Measurements from ENCODE around the gene HSD3B7.

The HSD3B7 gene

DNA sequence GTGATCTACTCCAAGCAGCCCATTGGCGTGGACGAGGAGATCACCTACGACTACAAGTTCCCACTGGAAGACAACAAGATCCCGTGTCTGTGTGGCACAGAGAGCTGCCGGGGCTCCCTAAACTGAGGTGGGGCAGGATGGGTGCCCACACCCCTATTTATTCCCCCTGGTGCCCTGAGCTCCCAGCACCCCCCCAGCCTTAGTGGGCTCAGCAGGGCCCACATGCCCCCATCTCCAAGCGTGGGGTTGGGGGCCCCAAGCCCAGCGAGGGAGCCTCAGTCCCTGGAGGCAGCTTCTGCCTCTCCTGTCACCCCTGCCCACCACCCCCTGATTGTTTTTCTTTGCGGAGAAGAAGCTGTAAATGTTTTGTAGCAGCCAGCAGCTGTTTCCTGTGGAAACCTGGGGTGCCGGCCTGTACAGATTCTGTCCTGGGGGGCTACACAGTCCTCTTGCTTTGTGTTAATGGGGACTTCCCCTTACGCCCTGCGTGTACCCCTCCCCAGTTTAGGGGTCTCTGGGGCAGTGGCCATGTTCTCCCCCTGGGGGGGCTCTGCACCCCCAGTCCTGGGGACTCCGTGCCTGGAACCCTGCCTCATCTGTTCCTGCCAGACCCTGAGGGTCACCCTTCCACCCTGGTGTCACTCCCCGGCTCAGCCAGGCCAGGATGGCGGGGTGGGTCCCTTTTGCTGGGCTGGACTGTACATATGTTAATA is 953 bp upstream of the HSD3B7 start:
- DNase-seq (ENCODE audit: low read depth) = no peak

DNA sequence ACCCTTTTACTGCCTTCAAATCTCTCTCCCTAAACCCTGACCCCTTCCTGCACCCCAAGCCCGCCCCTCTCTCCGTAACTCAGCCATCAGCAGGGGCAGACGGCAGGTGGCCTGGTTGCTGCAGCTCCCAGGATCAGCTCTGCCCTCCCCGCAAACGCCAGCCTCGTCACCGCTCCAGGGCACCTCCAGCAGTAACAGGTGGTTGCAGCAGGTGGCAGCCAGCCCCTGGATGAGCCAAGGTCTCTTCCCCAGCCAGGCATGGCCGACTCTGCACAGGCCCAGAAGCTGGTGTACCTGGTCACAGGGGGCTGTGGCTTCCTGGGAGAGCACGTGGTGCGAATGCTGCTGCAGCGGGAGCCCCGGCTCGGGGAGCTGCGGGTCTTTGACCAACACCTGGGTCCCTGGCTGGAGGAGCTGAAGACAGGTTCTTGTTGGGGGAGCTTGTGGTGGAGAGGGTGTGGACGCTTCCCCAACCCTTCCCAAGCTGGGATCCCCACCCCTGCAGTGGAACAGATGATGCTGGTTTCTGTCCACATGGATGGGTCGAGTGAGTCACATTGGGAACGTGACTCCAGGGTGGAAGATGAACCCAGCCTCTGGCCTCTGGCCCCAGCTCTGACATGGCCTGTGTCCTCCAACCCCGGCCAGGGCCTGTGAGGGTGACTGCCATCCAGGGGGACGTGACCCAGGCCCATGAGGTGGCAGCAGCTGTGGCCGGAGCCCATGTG is 558 bp downstream of the HSD3B7 start:
- DNase-seq (ENCODE audit: low read depth) = no peak

DNA sequence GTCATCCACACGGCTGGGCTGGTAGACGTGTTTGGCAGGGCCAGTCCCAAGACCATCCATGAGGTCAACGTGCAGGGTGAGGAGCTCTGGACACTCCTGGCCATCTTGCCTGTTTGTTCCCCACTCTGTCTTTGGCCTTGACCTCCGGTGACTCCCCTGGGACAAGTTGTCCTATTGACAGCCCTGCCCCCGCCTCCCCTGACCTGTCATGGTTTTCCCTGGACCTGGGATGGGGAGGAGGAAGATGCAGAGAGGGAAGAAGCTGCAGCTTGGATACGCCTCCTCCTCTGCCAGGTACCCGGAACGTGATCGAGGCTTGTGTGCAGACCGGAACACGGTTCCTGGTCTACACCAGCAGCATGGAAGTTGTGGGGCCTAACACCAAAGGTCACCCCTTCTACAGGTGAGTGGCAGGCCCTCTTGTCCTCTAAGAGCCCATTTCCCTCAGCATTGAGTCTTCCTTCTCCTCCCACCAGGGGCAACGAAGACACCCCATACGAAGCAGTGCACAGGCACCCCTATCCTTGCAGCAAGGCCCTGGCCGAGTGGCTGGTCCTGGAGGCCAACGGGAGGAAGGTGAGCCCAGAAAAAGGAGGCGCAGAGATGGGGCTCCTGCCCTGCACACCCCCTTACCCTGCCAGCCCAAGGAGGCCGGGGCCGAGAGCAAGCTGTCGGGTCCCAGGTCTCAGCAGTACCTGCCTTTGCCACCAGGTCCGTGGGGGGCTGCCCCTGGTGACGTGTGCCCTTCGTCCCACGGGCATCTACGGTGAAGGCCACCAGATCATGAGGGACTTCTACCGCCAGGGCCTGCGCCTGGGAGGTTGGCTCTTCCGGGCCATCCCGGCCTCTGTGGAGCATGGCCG is 1.4 kb downstream of the HSD3B7 start:
- DNase-seq (ENCODE audit: low read depth) = no peak

DNA sequence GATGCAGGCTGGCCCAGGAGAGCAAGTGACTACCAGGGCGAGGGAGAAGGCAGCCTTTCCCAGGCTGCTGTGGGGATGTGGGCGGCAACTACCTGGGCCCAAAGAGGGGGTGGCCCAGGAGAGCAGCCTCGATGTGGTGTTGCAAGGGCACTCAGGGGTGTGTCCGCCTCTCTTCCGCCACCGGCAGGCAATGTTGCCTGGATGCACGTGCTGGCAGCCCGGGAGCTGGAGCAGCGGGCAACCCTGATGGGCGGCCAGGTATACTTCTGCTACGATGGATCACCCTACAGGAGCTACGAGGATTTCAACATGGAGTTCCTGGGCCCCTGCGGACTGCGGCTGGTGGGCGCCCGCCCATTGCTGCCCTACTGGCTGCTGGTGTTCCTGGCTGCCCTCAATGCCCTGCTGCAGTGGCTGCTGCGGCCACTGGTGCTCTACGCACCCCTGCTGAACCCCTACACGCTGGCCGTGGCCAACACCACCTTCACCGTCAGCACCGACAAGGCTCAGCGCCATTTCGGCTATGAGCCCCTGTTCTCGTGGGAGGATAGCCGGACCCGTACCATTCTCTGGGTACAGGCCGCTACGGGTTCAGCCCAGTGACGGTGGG is 2.7 kb downstream of the HSD3B7 start:
- no peak for DNase-seq (ENCODE audit: low read depth)

DNA sequence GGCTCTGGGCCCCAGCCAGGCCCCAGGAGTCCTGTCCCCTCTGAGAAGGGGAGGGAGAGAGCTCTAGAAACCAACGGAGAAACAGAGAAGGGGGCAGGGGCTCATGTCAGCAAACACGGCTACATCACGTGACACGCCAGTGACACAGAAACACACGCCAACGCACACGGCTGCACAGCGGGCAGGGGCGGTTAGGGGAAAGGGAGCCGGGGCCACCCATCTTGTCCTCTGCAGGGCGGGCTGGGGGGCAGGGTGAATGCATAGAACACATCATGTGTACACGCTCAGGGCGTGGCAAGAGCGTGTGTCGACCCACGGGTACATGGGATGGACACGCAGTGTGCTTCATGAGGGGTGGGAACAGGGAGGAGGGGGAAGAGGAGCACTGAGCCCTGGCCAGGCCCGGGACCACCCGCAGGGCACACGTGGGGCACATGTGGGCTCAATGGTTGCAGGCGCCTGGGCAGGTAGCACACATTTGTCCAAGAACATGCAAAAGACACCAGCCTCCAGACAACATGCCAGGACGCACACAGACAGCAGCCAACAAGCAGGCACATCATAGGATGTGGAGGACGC is 4.6 kb downstream of the HSD3B7 start:
- no peak for DNase-seq (ENCODE audit: low read depth)

DNA sequence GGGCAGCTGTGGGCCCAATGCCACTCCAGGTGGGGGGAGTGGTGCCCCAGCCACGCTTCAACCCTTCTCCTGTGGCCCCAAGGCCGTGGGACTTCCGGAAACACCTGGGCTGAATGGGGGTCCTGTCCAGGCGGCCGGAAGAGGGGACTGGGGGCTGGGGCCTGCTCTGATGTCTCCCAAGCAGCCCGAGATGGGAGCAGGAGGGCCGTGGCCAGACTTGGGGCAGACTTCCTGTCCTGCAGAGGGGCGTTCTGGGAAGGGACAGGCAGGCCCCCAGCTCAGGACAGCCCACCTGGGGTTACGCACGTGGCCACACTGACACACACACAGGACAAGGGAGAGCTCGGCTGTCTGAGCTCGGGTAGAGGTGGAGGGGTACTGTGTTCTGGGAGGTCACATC is 5.1 kb downstream of the HSD3B7 start:
- DNase-seq (ENCODE audit: low read depth) = no peak

DNA sequence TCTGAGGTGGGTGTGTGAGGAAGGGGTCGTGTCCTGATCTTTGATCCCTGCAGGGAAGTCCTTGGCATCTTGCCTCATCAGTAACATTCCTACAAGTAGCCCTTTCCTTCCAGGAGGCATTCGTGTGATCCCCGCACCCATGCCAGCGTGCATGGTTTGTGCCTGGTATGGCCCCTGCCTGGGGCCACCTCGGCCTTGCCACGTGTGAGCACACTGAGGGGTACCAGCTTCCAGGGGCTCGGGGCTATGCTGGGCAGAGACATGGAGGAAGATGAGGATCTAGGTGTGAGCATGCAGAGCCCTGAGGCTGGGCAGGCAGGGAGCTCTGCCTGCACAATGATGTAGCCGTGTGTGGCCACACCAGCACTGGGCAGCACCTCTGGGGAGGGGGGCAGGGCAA is 6.0 kb downstream of the HSD3B7 start:
- no peak for DNase-seq (ENCODE audit: low read depth)

DNA sequence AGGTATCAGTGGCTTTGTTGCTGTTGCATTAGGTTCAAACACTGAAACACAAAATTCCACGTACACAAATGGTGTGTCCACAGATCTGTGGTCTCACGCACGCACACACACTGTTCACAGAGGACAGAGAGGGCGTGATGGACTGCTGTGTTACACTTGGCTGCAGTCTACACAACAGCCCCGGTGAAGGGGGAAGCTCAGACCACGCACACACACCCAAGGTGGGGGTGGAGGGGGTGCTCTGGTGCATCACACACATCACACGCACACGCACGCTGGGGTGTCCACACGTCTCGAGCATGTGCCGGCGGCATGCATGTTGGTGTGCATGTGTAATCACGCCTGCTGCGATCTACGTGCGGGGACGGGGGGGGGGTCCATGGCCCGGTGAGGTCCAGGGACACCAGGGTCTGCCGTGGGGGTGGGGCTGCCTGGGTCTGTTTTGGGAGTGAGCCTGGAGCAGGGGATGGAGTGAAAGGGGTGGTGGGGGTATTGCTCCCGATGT is 7.3 kb downstream of the HSD3B7 start:
- DNase-seq (ENCODE audit: low read depth) = no peak

DNA sequence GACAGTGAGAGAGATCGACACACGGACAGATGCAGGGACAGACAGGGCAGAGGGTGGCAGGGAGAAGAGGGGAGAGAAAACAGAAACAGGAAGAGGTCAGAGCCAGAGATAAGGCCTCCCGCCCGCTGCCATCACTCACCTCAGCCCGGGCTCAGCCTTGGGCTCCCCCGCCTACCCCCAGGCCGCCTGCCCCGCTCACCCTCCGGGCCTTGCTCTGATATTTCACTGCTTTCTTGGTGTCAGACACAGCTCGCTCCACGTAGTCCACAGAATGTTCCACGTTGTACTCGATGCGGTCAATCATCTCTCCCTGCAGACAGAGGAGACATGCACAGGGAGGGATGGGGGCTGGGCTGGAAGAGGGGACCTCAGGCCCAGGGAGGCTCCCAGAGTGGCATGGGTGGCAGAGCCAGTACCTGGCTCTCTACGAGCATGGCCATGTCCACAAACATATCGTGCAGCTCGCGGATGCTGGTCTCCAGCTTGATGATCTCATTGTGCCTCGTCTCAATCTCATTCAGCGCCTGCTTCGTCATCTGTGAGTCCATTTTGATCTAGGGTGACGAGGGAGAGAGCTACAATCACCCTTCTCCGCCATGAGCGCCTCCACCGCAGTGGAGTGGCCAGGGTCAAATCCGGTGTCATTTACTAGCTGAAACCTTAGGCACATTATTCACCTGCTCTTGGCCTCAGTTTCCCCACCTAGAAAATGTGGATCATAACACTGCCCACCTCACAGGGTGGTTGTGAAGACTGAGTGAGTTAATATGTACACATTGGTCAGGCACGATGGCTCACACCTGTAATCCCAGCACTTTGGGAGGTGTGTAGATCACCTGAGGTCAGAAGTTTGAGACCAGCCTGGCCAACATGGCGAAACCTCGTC is 8.2 kb downstream of the HSD3B7 start:
- DNase-seq (ENCODE audit: low read depth) = no peak

DNA sequence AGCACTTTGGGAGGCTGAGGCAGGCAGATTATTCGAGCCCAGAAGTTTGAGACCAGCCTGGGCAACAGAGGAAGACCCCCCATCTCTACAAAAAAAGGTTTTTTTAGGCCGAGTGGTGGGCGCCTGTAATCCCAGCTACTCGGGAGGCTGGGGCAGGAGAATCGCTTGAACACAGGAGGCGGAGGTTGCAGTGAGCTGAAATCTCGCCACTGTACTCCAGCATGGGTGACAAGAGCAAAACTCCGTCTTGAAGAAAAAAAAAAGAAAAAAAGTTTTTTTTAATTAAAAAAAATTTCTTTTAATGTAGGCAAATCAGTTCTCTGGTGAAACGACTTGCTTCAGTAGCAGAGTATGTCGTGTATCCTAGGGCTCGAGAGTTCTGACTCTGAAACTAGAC is 10.9 kb downstream of the HSD3B7 start:
- DNase-seq (ENCODE audit: low read depth) = no peak

DNA sequence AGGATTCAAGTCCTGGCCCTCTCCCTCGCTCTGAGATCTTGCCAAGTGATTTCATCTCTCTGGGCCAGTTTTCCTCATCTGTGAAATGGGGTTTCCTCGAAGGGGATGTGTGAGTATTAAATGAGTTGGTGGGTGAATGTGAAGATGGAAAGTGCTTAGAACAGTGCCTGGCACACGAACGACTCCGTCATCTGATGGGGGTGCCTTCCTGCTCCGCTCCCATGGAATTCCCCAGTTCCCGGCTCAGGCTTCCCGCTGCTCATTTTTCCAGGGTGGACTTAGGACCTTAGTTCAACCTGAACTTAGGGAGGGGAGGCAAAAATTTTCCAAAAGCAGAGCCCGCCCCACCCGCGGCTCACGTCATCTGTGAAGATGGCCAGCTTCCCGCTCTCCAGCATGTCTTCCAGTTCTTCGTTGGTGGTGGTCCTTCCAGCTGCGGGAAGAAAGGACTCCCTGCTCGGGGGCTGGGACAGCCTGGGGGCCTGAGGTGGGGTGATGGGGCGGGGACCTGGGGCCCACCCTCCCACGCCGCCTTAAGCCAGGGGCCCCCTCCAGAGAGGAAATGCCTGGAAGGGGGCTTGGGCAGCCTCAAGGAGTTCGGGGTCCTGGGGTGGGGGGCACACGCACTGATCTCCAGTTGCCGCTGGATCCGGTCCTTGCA is 11.4 kb downstream of the HSD3B7 start:
- no peak for DNase-seq (ENCODE audit: low read depth)

DNA sequence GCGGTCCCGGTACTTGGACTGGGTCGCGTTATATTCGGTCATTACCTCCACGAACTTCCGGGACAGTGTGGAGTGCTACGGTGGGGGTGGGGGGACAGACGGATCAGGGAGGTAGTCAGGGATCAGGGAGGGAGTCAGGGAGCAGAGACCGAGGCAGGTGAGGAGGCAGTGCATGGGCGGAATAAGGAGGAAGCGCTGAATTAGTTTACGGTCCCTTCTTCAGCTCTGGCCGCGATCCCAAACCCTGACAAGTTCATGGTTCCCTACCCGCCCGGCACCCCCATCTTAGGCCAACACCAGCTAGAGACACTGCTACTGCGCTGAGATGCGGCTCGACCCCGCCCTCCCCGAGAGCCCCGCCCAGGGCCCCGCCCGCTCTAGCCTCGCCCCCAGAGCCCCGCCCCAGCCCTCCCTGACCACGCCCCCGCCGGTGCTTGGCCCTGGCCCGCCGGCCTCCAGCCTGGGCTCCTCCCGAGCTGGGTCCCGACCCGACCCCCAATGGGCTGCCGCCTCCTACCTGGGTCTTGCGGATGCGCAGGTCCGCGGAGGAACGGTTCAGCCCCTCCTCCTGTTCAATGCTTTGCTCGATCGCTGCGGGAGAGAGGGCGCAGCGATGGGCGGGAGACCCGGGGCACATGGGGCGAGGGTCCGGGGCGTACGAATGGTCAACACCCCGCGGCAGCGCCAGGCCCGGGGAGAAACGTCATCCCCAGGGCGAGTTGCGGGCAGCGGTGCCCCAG is 12.1 kb downstream of the HSD3B7 start:
- peak; percentile 70 for DNase-seq (ENCODE audit: low read depth)

DNA sequence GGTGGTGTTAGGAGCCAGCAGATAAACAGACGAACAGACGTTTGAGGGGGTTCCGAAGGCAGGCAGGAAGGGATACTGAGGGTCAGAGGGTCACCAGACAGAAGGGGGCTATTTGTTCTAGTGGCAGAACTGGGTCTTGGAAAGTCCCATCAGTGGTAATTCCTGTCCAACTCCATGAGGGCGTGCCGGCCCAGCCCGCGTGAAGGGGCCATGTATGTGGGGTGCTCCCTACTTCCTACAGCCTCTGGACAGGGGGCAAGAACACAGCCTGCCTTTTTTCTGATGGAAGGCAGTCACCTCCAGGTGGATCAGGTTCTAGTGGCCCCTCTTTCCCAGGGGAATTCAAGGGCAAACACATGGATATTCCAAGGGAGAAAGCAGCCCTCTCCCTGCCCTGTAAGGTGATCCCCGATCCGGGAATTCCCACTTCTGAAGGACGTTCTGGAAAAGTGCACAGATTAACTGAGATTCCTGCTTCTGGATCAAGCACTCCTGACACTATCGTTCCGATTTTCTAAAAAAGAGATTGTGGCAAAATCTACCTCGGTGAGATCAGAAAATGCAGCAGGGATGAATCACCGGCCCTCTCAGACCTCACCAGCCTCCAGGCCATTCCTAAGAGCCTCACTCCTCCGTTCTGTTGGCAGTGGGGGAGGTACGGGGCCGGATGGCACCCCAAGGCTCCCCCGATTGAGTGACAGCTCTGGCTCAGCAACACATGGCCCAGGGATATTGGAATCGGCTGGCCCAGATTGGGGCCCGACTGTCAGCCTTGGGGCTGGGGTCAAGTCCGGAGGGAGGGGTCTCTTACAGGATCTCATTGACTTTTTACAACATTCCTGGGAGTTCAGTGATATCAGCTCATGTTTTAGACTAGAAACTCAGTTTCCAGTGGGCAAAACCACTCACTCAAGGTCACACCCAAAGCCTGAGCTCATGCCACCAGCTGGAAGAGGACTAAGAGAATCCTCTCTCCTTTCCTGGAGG is 13.0 kb downstream of the HSD3B7 start:
- DNase-seq (ENCODE audit: low read depth) = no peak

DNA sequence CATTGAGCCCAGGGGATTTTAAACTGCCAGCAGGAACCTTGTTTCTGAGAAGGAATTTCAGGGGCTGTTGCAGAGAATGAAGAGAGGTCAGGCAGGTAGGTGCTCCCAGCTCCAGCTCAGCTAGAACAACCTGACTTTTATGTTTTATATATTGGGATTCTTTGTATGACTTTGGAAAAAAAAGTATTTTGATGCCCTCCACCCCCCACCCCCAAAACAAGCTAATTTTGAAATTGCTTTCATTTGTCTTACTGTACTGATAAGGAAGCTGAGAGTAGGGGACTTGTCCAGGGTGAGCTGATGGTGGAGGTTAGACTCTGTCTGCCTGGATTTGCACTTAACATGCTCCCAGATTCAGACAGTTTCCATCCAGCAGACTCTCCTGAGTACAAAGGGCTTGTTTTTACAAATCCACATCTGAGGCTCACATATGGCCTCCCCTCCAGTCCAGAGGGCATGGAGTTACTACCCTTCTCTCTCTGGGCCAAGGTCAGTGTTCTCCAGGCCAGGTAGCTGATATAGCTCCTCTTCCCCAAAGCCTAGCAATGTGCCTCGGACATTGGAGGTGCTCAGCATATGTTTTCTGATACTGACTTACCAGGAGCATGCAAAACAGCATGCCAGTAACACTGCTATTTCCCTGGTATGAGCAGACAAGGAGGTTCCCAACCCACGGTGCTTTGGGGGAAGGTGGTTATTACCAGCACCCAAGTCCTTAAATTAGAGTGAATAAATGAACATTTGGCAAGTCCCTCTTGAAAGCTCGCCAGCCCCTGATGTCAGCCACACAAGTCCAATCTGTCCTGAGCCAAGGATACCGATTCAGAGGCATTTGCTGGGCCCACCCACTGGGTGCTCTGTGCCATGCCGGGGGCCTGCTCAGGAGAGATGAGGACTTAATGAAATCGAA is 14.1 kb downstream of the HSD3B7 start:
- DNase-seq (ENCODE audit: low read depth) = no peak

DNA sequence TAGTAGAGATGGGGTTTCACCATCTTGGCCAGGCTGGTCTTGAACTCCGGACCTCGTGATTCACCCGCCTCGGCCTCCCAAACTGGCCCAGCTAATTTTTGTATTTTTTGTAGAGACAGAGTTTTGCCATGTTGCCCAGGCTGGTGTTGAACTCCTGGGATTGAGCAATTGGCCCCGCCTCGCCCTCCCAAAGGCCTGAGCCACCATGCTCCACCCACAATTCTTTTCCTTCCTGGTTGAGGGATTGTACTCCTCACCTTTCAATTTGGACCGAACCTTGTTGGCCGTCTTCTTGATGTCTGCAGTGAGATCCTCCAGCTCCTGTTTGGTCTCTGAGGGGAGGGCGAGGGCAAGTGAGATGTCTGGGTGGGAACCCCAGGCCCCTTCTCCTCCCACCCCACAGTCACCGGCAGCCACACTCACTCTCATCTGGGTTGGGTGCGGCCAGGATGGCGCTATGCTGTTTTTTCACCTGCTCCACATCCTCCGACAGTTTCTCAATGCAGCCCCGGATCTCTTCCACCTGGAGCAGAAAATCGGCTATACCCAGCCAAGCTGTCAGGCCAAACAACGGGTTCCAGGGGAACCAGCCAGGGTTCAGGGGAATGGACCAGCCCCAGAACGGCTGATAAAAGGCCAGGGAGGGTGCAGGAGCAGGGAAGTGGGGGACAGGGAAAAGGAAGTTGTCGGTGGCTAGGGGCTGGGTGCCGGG is 15.8 kb downstream of the HSD3B7 start:
- DNase-seq (ENCODE audit: low read depth) = no peak

DNA sequence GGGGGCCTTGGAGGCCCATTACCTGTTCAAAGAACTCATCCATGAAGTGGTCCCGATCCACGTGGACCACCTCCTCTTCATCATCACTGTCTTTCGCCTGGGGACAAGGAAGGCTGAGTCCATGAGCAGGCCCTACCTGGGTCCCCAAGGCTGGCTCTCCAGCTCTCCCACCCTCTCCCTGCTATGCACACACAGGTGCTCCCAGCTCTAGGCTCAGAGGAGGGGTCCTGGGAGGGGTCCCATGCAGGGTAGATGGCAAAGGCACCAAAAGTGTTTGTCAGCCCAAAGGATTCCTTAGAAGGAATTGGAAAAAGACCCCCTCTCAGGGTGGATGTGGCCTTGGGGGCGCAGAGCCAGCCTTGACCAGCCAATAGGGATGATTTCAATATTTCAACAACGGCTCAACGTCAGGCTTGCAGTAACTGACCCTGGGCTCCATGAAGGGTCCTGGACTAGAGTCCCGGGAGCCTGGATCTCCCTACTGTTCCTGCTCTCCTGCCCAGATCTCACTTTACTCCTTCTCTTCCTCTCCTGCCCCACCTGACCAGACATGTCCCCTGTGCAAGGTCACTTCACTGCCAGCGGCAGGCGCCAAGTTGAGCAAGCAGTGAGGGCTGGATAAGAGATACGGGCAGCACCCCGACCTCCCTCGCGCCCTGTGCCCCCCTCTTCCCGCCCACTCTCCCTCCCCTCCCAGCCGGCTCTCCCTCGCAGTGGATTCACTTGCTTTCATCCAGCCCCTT is 16.7 kb downstream of the HSD3B7 start:
- DNase-seq (ENCODE audit: low read depth) = no peak

All from T-helper 22 cell (primary cell).